ENCODE results near the gene PARVB.
A peak's percentile ranks its signal among the peaks of the same experiment; 100 is the strongest.

Gene PARVB

GRCh38 chr22:44164031-44164430, 139.9 kb downstream of the PARVB start:
- no peak for DNase-seq

DNA sequence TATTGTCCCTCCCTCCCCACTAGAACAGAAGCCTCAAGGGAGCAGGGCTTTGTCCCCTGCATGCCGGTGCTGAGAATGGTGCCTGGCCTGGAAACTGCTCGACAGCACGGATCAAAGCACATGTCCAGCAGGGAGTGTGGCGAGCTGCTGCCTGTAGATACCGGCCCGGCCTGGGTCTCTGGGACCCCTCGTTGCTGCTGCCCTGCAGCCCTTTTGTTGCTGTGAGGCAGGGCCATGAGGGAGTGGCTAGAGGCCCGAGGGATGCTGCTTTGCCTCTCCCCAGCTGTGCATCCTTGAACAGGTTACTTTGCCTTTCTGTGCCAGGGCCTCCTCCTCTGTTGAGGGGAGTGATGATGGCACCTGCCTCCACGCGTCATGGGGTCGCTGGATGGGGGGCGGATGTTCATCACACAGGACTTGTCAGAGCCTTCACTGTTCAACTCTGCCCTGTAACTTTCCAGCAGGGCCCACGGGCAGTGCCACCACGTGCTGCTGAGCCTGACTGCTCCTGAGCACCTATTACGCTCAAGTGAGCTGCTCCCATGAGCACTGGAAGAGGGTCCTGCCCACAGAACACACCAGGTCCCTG, 141.3 kb downstream of the PARVB start:
- no peak for DNase-seq

DNA sequence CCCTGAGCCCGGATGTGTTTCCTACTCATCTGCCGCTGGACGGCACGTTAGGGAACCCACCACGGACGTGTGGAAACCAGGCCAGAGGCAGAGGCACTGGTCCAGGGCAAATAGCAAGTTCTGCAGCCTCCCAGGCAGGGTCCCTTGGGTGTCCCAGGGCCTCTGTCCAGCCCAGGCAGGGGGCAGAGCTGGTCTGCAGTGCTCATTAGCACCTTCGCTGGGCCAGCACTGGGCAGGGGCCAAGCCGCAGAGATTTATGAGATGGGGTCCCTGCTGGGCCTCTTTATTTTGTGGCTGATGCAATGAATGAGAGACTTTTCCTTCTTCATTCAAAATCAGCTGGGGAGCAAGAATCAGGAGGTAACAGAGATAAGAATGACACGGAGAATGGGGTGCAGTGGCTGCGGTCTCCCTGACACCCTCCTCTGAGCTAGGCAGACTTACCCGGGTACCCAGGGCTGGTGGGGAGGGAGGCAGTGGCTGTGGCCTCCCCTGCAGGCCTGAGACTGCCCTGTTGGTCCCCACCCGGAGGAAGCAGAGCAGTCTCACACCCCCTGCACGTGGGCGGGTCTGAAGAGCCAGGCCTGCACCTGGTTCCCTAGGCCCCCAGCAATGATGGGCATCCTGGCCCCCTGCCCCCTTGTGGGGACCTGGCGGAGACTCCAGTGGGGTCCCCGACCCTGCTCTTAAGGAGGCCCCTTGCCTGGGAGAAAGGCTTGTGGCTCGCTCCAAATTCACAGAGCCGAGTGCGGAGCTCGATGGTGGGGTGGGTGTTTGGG, 142.6 kb downstream of the PARVB start:
- DNase-seq, result no peak

DNA sequence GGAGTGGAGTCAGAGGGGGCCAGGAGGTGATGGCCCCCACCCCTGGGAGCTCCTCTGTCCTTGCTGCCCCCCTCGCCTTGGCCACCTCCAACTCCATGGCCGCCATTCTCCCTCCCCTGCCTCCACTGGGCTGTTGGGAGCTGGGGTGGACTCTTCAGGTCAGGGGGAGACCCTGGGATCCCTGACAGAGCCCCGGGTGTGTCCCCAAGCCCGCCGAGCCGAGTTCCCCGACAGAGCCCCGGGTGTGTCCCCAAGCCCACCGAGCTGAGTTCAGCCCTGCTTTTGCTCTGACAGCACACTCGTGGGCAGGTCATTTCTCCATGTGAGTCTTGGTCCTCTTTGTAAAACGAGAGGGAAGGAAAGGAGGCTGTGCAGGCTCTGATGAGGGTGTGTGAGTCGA, 143.4 kb downstream of the PARVB start:
- DNase-seq, result no peak

GRCh38 chr22:44168206-44168605, 144.1 kb downstream of the PARVB start:
- DNase-seq, result no peak

- DNase-seq, result no peak
These were observed 146.4 kb downstream of the PARVB start for GRCh38 chr22:44170470-44170869.

DNA sequence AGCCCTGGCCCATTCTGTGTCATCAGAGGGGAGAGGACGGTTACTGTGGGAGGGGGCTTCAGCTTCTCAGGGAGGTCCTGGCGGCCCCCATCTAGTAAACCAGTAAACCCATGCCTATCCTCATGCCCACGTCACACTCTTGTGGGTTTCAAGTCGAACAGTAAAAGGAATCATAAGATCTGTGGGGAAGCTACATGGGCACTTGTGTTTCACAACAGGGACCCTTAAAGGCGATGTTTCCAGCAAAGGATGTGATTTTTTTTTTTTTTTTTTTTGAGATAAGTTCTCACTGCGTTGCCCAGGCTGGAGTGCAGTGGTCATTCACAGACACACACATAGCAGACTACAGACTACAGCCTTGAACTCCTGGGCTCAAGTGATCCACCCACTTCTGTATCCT, 147.5 kb downstream of the PARVB start:
- DNase-seq, result no peak

DNA sequence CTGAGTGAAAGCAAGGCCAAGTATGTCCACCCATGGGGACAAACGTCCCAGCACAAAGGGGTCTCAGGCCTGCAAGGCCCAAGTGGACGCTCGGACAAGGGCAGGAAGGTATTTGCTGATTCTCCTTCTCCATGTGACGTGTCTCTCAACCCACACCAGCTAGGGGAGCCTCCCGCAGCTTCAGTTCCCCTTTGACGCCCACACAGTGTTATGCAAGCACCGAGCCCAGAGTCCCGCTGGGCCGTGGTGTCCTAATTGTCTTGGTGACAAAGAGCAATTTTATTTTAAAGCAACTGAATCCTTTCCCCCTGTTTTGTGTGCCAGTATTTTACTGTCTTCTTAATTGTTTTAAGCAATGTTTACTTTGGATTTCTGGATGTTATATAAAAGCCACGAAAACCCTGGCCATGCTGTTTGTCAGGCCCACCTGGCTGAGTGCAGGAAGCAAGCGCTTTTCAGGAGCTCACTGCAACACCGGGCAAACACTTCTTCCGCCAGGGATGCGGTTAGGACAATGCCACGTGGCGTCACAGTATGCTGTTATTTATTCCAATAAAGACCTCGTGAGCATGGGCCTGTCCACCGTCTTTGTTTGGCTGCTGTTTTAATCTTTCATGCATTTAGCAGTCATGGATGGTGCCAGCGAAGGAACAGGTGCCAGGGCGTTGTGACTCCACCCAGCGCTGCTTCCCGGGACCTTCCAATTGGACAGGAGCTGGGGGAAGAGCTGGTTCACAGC, 148.4 kb downstream of the PARVB start:
- DNase-seq, result peak; percentile 61

GRCh38 chr22:44173154-44173553, 149.1 kb downstream of the PARVB start:
- no peak for DNase-seq

- no peak for DNase-seq
These were observed 151.6 kb downstream of the PARVB start for GRCh38 chr22:44175676-44176075.

DNA sequence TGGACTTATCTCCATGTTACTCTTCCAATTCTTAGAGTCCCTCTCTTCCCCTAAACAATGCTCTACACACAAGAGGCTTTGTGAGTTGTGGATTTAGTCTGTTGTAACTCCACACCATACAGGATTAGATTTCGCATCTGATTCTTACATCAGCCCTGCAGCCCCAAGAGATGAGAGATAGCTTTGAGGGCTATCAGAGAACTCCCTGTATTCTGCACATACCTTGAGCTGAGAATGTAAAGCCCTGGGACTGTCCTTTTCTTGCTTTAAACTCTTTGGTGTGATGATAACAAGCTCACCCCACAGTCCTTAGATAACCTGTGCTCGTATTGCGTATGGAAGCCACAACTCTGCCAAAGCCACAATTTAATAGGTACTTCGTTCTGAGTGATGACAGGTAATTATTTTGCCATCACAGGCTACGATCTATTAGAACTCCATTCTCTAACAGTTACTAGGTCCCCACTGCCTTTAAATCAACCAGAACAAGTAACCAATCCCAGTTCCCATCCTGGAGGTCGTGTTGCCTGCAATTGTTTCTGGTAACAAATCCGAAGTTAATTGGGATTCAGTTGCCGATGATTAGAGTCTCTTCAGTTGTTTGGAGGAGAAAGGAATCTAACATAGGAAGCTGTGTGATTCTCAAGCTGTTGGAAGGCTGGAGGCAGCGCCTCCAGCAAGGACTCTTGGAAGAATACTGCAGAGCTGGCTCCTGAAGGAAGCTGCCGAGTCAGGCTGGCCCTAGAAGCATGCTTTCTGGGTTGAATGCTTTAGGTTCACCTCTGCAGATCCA, 155.3 kb downstream of the PARVB start:
- DNase-seq, result no peak

DNA sequence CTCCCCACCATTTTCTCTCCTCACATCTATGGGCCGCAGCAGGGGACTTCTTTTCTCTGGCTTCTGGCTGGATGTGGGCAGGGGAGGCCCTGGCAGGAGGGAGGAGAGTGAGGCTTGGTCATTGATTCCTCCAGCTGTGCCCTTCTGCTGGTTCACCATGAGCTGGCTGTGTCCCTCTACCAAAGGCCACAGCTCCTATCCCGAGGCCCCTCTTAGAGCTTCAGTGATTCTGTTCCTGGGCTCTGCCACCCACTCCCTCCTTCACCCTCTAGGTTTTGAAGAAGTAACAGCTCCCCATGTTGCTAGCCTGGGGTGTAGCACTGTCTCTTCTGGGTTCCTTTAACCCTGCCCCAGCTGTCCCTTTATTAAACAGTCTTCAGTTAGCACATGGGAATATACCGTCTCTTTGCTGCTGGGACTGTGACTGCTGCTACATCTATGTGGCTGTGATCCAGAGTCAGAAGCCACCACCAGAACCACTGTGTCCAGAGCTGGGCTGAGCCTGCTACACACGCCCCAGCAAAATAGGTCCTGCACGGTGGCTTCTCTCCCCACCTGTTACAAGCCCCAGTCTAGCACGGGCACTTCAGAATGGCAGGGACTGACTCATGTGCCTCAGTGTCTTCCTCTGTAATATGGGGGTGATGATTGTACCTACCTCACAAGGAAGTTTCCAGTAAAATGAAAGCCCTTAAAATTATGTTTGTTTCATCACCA, 156.0 kb downstream of the PARVB start:
- no peak for DNase-seq

- no peak for DNase-seq
These were observed 156.6 kb downstream of the PARVB start, which contains the start of gene PARVG for GRCh38 chr22:44180706-44181032. TSS of gene PARVG (plus strand) at chr22:44180925. CDS start at chr22:44183330, 2,405 bp downstream.

DNA sequence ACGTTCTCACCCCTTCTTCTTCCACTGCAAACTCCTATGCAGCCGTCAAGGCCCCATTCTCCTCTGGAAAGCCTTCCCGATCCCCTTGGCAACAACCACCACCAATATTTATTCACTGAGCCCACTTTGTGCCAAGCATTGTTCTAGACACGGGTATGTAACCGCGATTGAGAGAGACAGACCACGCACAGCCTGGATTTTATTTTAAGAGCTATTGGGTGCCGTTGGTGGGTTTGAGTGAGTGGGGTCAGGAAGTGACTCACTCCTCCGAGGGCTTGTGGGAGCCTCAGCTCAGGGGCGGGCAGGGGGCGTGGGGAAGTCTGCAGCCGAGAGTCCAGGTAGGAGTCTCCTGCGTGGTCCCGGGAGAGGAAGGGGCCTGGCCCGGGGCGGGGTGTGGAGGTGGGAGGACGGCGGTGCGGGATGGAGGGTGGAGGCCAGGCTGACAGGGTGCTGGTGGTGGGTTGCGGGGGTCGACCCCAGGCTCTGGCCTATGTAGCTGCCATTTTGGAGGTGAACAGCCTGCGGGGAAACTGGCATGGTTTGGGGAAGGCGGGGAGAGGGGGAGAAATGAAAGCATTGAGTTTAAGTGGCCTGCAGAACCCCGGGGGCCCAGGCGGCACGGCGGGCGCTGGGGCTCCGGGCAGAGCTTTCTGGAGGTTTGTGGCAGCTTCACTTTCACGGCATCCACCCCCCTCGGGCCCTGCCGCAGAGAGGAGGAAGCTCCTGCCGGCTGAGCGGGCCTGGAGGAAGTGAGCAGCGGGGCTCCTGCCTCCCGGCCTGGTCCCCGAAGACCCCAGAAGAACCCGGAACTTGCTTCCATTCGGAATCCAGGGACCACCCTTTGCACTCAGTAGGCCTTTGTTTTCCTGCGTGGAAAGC, 157.2 kb downstream of the PARVB start:
- no peak for DNase-seq

DNA sequence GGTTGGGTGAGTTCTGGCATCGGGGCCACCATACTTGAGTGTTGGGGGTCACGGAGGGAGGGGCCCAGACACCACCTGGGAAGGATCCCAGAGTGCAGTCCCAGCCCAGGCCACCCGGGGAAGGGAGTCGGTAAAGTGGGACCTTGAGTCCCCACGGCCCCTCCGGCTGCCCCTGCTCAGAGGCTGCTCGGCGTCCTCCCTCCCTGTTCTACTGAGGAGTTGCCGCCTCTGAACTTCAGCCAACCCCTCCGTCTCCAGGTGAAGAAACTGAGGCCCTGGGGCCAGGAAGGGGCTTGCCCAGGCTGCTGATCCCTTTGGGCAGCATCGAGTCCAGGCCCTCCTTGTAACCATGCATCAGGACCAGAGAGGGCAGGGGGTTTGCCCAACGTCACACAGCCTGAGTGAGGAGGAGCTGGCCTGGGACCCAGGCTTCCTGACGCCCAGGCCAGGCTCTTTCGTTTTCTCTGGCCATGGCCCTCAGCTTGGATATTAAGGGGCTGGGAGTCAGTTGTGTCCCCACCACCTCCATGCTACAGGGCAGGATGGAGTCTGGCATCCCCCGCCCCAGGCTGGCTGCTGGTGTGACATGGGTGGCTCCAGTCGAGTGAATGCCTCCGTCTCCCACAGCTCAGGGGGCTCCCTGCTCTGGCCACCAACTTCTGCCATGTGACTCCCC, 157.9 kb downstream of the PARVB start:
- DNase-seq, result no peak

- no peak for DNase-seq
These were observed 158.6 kb downstream of the PARVB start for GRCh38 chr22:44182588-44183286.

DNA sequence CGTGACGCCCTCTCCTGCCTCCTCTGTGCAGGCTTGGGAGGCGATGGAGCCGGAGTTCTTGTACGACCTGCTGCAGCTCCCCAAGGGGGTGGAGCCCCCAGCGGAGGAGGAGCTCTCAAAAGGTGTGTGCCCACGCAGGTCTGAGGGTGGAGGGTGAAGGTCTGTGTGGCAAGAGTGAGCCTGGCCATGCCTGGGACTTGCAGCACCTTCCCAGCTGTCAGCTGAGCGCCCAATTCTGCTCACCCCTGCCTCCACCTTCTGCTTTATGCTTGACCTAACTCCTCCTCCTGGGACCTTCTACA, 159.1 kb downstream of the PARVB start:
- no peak for DNase-seq

- no peak for DNase-seq
These were observed 159.9 kb downstream of the PARVB start for GRCh38 chr22:44184006-44184405.

DNA sequence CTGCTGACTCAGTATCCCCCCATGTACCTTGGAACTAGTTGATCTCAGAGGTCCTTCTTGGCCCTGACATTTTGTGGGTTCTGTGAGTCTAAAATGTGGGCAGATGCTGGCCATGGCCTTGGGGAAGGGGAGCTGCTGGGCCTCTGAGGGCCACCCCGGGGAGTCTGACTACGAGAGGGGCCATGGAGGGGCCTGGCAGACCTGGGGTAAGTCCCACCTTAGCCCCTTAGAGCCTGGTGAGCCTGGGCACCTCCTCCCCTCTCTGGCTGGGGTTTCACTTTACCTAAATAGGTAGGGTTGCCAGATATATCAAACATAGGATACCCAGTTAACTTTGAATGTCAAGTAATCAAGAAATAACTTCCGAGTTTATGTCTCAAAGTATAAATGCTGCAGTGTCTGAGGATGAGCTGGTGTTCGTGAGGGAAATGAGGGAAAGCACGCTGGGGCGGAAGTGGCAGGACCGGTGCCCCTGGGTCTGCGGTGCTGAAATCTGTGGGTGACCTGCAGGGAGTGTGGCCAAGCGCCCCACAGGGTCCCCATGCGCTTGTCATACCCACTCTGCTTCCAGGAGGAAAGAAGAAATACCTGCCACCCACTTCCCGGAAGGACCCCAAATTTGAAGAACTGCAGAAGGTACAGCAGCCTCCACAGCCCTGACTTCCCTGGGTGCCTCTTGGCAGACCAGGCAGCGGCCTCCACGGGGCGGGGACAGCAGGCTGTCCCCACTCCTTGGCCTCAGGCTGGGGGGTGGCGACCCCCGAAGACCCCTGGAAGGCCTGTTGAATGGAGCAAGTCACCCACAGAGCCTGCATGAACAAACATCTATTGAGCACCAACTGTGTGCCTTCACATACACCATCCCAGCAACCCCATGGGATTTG, 161.4 kb downstream of the PARVB start:
- no peak for DNase-seq

GRCh38 chr22:44186121-44186510, 162.0 kb downstream of the PARVB start:
- no peak for DNase-seq

All from NCI-H774 (cell line).